Activated CD8-positive, alpha-beta memory T cell treated with anti-CD3 and anti-CD28 coated beads for 24 hours (primary cell): ENCODE data around the gene PTGR3.

Experiments
- DNase-seq: peaks from one replicate; pipeline ENCODE4 v3.0.0-alpha.2; 2020

Gene PTGR3

GRCh38 chr18:75214332-75214690 is 5.4 kb upstream of the PTGR3 start:
- DNase-seq: no peak

GRCh38 chr18:75213611-75214331 is 4.8 kb upstream of the PTGR3 start:
- no peak for DNase-seq

- DNase-seq: no peak
These were observed 3.8 kb upstream of the PTGR3 start for GRCh38 chr18:75212751-75213090.

- DNase-seq: peak; percentile 74
These were observed 3.2 kb upstream of the PTGR3 start for GRCh38 chr18:75211953-75212750.

GRCh38 chr18:75211626-75211952 is 2.6 kb upstream of the PTGR3 start:
- DNase-seq: no peak

GRCh38 chr18:75211002-75211621 is 2.2 kb upstream of the PTGR3 start:
- peak; percentile 77 for DNase-seq

GRCh38 chr18:75210274-75211001 is 1.5 kb upstream of the PTGR3 start, which contains the start of gene TSHZ1:
TSHZ1 (plus strand) TSS chr18:75210797; CDS start chr18:75211877, 1,080 bp downstream.
- no peak for DNase-seq

- no peak for DNase-seq
These were observed 966 bp upstream of the PTGR3 start for GRCh38 chr18:75209951-75210258.

- DNase-seq: no peak
These were observed 157 bp downstream of the PTGR3 start for GRCh38 chr18:75208836-75209128.

- DNase-seq: peak; percentile 80
These were observed 644 bp downstream of the PTGR3 start for GRCh38 chr18:75208155-75208835.

GRCh38 chr18:75207310-75208154 is 1.4 kb downstream of the PTGR3 start:
- no peak for DNase-seq

- no peak for DNase-seq
These were observed 2.3 kb downstream of the PTGR3 start for GRCh38 chr18:75206452-75207309.

GRCh38 chr18:75205514-75206132 is 3.3 kb downstream of the PTGR3 start:
- no peak for DNase-seq

- no peak for DNase-seq
These were observed 4.0 kb downstream of the PTGR3 start for GRCh38 chr18:75204732-75205513.

- DNase-seq: no peak
These were observed 4.6 kb downstream of the PTGR3 start for GRCh38 chr18:75204269-75204731.

- no peak for DNase-seq
These were observed 5.3 kb downstream of the PTGR3 start for GRCh38 chr18:75203416-75204268.

- no peak for DNase-seq
These were observed 6.1 kb downstream of the PTGR3 start for GRCh38 chr18:75202696-75203365.
